ENCODE results near the gene MACO1. TPM values are rescaled to one million over a fixed set of nuclear protein-coding genes. Genes with fewer than 3 reads are reported as not detected.

MACO1 gene
- total RNA-seq, 1 experiment from 2014 or later: 16.3 TPM

DNA sequence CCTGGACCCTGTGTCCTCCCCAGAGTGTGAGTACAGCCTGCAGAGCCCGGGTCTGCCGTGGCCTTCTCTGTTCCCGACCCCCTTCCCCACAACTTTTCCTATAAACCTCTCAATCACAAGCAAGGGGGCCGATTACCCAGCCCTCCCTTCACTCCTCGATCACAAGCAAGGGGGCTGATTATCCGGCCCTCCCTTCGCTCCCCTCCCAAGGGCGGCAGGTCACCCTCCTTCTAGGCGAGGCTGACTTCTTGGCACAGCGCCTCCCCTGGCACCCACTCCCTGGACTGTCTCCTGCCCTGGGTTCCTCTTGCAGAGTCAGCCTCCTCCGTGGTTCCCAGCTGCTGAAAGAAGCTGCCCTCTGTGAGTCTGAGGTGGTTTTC is 100.4 kb downstream of the MACO1 start:
- Histone ChIP-seq H3K4me2 (ENCODE audit: insufficient read depth, insufficient read length, low read length) (no peak overlapping the region), H4K20me1 (ENCODE audit: control insufficient read depth, insufficient read depth, insufficient read length) (no peaks in the 10 kb centered on the region), H3K79me1 (ENCODE audit: insufficient read depth, low read depth, low read length, poor library complexity, severe bottlenecking) (no peaks in the 10 kb centered on the region), H3K23me2 (ENCODE audit: insufficient read length, low read depth, low read length, poor library complexity, severe bottlenecking) (no peaks in the 10 kb centered on the region), H4K5ac (ENCODE audit: insufficient read length, low read depth, low read length) (no peak overlapping the region), H3K56ac (ENCODE audit: insufficient read length, low read depth, low read length) (no peak overlapping the region), H2BK5ac (ENCODE audit: insufficient read length, low read length) (no peak overlapping the region), H3K9me3 (ENCODE audit: control insufficient read depth, low read depth, low read length) (no peaks in the 10 kb centered on the region), H2BK15ac (ENCODE audit: low read depth, low read length) (no peak overlapping the region), H4K91ac (ENCODE audit: insufficient read length, low read depth, low read length) (no peak overlapping the region), H3K23ac (ENCODE audit: insufficient read length, low read depth, low read length) (no peak overlapping the region), H3T11ph (ENCODE audit: low read length) (no peak overlapping the region), H3K4me1 (ENCODE audit: insufficient read depth, low read length) (no peaks in the 10 kb centered on the region), H3K79me2 (ENCODE audit: insufficient read depth, low read length) (no peaks in the 10 kb centered on the region), H3K9ac (ENCODE audit: extremely low read depth, insufficient read length, low read length) (no peak overlapping the region), H3K18ac (ENCODE audit: insufficient read length, low read depth, low read length) (no peak overlapping the region), H4K8ac (replicated peaks; ENCODE audit: insufficient read length, low read depth, low read length) (no peak overlapping the region), H3K27me3 (ENCODE audit: insufficient read depth, low read length) (no peaks in the 10 kb centered on the region), H3K4ac (ENCODE audit: low read depth, low read length) (no peak overlapping the region), H2AFZ (ENCODE audit: low read length) (no peak overlapping the region), H3K27ac (ENCODE audit: insufficient read length, low read depth, low read length) (no peak overlapping the region), H3K14ac (ENCODE audit: insufficient read depth, low read length) (no peak overlapping the region), H2BK20ac (ENCODE audit: low read depth, low read length, poor library complexity, severe bottlenecking) (no peak overlapping the region), H2AK5ac (ENCODE audit: insufficient read length, low read length) (no peak overlapping the region), H2BK12ac (ENCODE audit: insufficient read length, low read depth, low read length) (no peak overlapping the region), H2BK120ac (ENCODE audit: low read depth, low read length, poor library complexity, severe bottlenecking) (no peak overlapping the region)
- H3K4me3 Mint-ChIP-seq: no peak overlapping the region
- H3K27ac Mint-ChIP-seq: peak overlapping the region in 1 of 3 experiments; percentile 80; a peak in 1 of 7 replicates
- TF ChIP-seq, protein P1, sequence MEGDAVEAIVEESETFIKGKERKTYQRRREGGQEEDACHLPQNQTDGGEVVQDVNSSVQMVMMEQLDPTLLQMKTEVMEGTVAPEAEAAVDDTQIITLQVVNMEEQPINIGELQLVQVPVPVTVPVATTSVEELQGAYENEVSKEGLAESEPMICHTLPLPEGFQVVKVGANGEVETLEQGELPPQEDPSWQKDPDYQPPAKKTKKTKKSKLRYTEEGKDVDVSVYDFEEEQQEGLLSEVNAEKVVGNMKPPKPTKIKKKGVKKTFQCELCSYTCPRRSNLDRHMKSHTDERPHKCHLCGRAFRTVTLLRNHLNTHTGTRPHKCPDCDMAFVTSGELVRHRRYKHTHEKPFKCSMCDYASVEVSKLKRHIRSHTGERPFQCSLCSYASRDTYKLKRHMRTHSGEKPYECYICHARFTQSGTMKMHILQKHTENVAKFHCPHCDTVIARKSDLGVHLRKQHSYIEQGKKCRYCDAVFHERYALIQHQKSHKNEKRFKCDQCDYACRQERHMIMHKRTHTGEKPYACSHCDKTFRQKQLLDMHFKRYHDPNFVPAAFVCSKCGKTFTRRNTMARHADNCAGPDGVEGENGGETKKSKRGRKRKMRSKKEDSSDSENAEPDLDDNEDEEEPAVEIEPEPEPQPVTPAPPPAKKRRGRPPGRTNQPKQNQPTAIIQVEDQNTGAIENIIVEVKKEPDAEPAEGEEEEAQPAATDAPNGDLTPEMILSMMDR (conservative IDR thresholded peaks at IDR 0.05): no peak
- no peaks in the 10 kb centered on the region for H3K36me3 Mint-ChIP-seq (ENCODE audit: insufficient read depth in 1 of 3, low read depth in 3 of 3)
- DNase-seq: no peak
- peaks cover 5% of the 10 kb centered on the region in 2 experiments; a peak in 3 of 4 replicates for H3K4me1 Mint-ChIP-seq
- no CpG with 5 or more reads among the region's 11 CpGs for WGBS (ENCODE audit: extremely low coverage, insufficient read length, low lambda C conversion rate)
- H3K9me3 Mint-ChIP-seq: peaks cover 2 to 4% of the 10 kb centered on the region in 2 experiments; a peak in 2 of 5 replicates
- H3K27me3 Mint-ChIP-seq (ENCODE audit: low read depth): peaks cover 2% of the 10 kb centered on the region; the same call in 1 of the 2 replicates
